GM18907 (cell line): ENCODE results near the gene ARRB1.

Experiments
- ATAC-seq: cut with Tn5 transposase; IDR thresholded peaks from one replicate; pipeline ENCODE4 v1.9.1; 2021; ENCODE audit warnings: mild to moderate bottlenecking, moderate library complexity; ENCODE audit not compliant: unreplicated experiment

ARRB1 gene

DNA sequence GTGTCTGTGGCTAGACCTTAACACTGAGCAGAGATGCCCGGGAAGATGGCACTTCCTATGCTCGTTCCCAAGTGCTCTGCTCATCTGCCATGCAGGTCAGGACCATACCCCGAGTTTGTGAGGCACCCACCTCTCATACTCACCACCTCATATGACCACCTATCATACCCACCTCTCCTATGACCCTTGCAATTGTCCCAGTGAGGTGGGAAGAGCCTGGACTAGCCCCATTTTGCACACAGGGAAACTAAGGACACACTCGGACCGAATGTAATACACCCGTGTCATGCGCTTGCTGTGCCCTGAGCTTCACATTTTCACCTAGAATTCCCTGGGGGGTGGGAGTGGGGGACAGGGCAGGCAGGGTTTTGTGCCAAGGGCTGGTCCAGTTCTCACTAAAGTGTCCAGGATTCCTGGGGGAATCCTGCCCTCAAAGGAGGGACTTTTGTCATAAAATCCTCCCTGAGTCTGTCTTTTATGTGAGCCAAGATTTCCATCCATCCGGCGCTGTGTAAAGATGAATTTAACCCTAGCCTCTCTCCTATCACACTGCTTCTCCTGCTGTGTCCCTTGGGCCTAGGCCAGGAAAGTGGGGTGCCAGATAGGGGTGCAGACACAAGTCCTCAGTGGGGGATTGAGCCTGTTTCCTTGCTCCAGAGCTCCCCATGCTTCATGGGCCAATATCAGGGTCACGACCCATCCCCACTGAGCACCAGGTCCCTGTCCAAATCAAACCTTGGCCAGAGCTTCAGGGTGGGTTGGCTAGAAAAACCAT is 90.9 kb downstream of the ARRB1 start:
- no peak for ATAC-seq

DNA sequence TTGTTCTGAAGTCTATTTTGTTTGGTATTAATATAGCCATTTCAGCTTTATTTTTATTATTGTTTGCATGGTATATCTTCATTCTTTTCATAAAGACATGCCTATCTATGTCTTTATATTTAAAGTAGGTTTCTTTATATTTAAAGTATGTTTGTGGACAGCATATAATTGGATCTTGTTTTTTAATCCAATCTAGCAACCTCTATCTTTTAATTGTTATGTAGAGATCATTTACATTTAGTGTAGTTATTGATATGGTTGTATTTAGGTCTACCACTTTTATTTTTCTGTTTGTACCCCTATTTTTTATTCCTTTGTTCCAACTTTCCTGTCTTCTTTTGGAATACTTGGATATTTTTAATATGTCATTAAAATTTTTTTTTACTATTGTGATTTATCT is 97.1 kb downstream of the ARRB1 start:
- no peak for ATAC-seq

DNA sequence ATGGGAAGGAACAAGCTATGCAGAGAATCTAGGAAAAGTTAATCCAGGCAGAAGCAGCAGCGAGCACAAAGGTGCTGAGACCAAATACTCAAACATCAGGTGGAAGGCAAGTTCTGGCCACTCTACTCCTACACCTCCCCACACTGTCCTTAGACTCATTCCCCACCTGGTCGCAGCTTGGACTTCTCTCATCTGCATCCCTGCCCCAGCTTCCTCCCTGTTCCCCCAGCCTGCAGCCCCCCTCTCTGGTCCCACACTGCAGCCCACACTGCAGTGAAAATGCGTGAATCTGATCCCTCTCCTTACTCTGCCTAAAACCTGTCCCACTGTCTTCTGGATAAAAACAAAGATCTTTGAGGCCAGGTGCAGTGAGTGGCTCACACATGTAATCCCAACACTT is 101.8 kb downstream of the ARRB1 start:
- no peak for ATAC-seq

DNA sequence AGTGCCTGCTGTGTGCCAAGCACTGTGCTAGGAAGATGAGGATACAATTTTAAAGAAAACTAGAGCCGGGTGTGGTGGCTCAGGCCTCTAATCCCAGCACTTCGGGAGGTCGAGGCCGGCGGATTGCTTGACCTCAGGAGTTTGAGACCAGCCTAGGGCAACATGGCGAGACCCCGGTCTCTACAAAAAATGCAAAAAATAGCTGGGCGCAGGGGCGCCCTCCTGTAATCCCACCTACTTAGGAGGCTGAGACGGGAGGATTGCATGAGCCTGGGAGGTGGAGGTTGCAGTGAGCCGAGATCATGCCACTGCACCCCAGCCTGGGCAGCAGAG is 102.6 kb downstream of the ARRB1 start:
- no peak for ATAC-seq

- no peak for ATAC-seq
Observed at GRCh38 chr11:75246671-75247350, 104.7 kb downstream of the ARRB1 start.

DNA sequence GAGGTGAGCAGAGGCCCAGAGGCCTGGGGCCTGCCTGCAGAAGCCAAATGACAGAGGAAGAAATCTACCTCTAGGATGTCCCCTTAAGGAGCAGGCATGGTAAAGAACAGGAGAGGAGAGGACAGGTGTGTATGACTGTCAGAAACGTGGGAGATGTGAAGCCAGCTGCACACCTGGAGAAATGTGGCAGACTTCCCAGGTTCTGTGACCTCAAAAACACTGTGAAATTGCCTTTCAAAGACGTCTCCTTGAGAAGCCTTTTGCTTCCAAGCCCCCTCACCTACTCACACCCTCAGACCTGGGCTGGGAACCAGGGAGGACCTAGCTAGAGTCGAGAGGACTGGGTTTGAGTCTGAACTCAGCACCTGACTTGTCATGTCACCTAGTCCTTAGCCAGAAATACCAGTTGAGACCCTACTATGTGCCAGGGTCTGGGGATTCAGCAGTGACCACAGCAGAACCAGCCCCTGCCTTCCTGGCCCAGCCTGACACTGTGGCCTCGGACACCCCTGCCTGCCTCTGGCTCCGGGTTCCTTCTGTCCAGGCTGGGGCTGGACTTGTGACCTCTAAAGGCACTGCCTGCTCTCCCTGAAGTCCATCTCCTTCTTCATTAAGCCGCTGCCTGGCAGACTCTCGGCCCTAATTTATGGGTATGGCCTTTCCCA is 105.3 kb downstream of the ARRB1 start:
- no peak for ATAC-seq

DNA sequence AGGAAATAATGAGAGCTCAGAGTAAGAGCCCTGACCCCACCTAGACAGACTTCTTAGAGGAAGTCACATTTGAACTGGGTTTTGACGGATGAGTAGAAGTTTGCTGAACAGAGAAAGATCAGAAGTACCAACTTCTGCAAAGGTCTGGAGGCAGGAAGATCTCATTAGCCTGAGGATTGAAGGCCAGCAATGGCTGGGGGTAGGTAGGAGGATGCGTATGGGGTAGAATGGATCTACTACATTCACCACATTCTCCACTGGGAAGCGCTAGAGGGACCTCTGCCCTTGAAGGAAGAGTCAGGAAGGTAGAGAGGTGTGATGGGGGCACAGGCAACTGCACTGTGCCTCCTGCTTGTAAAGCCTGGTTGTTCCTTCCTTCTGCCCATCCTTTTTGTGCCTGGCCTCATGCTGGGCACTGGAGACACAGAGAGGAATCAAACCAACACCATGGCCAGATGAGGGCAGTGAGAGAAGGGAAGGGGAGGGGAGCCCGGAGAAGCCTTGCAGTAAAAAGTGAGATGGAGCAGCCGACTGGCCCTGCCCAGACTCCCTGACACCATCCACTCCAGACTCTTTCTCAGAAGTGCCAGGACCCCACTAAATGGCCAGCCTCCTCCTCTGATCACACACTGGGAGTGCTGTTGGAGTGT is 106.0 kb downstream of the ARRB1 start:
- no peak for ATAC-seq

GRCh38 chr11:75244052-75244814 is 107.2 kb downstream of the ARRB1 start:
- no peak for ATAC-seq

- ATAC-seq, result no peak
Observed at GRCh38 chr11:75242722-75243600, 108.5 kb downstream of the ARRB1 start.

GRCh38 chr11:75241906-75242644 is 109.4 kb downstream of the ARRB1 start:
- ATAC-seq, result peak; percentile 23

DNA sequence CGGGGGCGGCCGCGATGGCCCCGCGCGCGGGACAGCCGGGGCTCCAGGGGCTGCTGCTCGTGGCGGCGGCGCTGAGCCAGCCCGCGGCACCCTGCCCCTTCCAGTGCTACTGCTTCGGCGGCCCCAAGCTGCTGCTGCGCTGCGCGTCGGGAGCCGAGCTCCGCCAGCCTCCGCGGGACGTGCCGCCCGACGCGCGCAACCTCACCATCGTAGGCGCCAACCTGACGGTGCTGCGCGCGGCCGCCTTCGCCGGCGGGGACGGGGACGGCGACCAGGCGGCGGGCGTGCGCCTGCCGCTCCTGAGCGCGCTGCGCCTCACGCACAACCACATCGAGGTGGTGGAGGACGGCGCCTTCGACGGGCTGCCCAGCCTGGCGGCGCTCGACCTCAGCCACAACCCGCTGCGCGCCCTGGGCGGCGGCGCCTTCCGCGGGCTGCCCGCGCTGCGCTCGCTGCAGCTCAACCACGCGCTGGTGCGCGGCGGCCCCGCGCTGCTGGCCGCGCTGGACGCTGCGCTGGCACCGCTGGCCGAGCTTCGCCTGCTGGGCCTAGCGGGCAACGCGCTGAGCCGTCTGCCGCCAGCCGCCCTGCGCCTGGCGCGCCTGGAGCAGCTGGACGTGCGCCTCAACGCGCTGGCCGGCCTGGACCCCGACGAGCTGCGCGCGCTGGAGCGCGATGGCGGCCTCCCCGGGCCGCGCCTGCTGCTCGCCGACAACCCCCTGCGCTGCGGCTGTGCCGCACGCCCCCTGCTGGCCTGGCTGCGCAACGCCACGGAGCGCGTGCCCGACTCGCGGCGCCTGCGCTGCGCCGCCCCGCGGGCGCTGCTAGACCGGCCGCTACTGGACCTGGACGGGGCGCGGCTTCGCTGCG is 110.2 kb downstream of the ARRB1 start:
- peak; percentile 83 for ATAC-seq

GRCh38 chr11:75240311-75241035 is 111.0 kb downstream of the ARRB1 start, which contains the start of gene TPBGL:
TPBGL (plus strand) TSS chr11:75240774; CDS start chr11:75241050, 276 bp downstream.
- ATAC-seq, result no peak

GRCh38 chr11:75239531-75240290 is 111.8 kb downstream of the ARRB1 start:
- ATAC-seq, result no peak

DNA sequence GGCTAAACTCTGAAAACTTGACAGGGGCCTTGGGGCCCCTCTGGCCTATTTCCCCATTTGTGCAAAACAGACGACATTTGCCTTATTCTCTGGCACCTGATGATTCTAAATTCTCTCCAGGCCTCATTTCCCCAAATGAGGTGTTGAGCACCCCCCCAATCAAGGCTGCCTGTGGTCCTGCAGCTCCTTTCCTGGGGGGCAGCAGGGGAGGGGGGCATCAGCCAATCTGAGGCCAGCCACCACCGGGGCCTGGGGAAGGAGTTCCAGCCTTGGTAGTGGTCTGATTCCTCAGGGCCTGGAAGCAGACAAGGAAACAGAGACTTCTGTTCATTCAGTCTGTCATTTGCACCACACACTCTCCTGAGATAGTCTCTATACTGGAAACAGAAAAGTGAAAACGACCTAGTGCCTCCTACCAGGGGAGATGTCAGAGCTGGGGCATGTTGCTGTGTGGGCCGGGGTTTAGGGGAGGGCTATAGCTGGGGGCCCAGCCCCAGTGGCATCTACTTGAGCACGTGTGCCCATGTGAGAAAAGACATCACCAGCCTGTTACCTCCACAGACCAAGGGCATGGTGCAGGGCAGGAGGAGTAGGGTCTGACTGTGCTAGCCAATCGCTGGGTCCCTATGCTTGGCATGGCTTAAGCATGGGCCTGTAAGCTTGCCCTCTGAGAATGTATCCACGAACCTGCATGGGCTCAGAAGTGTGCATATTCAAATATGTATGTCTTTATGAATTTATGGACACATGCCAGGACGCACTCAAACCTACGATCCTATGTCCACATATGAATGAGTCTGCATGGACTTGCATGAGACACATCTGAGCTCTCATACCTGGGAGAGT is 112.6 kb downstream of the ARRB1 start:
- no peak for ATAC-seq

DNA sequence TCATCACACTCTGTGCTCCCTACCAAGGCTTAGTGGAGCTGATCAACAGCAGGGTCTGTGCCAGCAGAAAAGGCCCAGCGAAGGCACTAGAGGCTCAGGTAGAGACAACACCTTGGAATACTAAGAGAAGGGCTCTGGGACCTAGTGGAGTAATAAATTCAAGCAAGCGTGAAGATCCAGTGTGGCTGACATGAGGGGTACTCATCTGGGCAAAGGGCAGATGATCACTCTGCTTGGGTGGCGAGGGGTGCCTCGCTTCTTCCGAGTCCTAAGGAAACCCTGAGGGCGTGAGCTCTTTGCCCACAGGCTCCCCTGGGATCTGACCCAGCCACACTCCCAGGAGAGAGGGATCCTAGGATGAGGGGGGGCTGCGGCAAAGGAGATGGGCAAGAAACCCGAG is 114.4 kb downstream of the ARRB1 start:
- ATAC-seq, result no peak

DNA sequence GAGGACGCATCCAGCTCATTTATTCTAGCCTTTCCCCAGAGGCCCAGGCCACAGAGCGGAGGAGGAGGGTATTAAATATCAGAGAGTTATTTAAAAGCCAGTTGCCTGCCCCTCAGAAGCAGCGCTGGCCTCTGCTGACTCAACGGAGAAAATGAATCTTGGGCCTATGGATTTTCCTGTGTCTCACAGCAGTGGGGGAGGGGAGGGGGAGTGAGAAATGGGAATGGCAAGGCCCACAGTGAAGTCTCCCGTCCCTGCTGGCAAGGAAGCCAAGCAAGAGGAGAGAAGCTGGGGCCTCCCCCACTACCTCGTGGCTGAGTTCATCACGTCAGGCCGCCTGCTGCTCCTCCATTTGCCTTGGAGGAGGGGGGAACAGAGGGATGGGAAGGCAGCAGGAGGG is 115.4 kb downstream of the ARRB1 start:
- no peak for ATAC-seq
